GM18508 (cell line): Measurements from ENCODE around the gene SALL1.

Experiments used
- ATAC-seq: cut with Tn5 transposase; IDR thresholded peaks from one replicate; pipeline ENCODE4 v1.9.1; 2021; ENCODE audit warnings: moderate number of reproducible peaks; ENCODE audit not compliant: insufficient read depth, unreplicated experiment

SALL1 gene

GRCh38 chr16:51114382-51114781, 36.7 kb downstream of the SALL1 start:
- no peak for ATAC-seq

- ATAC-seq, result no peak
Observed at GRCh38 chr16:51113236-51114125, 37.6 kb downstream of the SALL1 start.

GRCh38 chr16:51112323-51112722, 38.7 kb downstream of the SALL1 start:
- ATAC-seq, result no peak

- ATAC-seq, result no peak
Observed at GRCh38 chr16:51111759-51112158, 39.3 kb downstream of the SALL1 start.

- no peak for ATAC-seq
Observed at GRCh38 chr16:51110700-51111157, 40.3 kb downstream of the SALL1 start.

GRCh38 chr16:51109173-51109572, 41.9 kb downstream of the SALL1 start:
- no peak for ATAC-seq

- no peak for ATAC-seq
Observed at GRCh38 chr16:51107742-51108141, 43.3 kb downstream of the SALL1 start.

GRCh38 chr16:51106535-51106934, 44.5 kb downstream of the SALL1 start:
- no peak for ATAC-seq

GRCh38 chr16:51103590-51103989, 47.5 kb downstream of the SALL1 start:
- ATAC-seq, result no peak

- no peak for ATAC-seq
Observed at GRCh38 chr16:51097729-51098128, 53.3 kb downstream of the SALL1 start.

GRCh38 chr16:51095890-51096626, 55.0 kb downstream of the SALL1 start:
- ATAC-seq, result no peak

- ATAC-seq, result no peak
Observed at GRCh38 chr16:51095084-51095881, 55.8 kb downstream of the SALL1 start.

- no peak for ATAC-seq
Observed at GRCh38 chr16:51093726-51094280, 57.3 kb downstream of the SALL1 start.
